ENCODE measurements around the gene LRGUK. TPM values are rescaled to one million over a fixed set of nuclear protein-coding genes. Genes with fewer than 3 reads are reported as not detected.

Gene LRGUK
- total and polyA plus RNA-seq, 2 donors: 0.16 to 0.42 TPM

GRCh38 chr7:134086998-134087735 is 40.0 kb upstream of the LRGUK start:
- Histone ChIP-seq H3K36me3 (ENCODE audit: control insufficient read depth in 2 of 2, insufficient read depth in 2 of 2, low read length in 1 of 2) (no peaks in the 10 kb centered on the region), H3K9me3 (ENCODE audit: control insufficient read depth in 2 of 2, insufficient read depth in 1 of 2, low read length in 1 of 2) (no peaks in the 10 kb centered on the region), H3K27me3 (ENCODE audit: control insufficient read depth in 2 of 2, insufficient read depth in 1 of 2, low read length in 1 of 2) (no peaks in the 10 kb centered on the region), H3K4me1 (ENCODE audit: control insufficient read depth in 2 of 2, insufficient read depth in 2 of 2, low read length in 2 of 2) (no peaks in the 10 kb centered on the region), H3K4me3 (ENCODE audit: low read length in 2 of 2) (no peak overlapping the region), H3K27ac (ENCODE audit: low read depth in 1 of 2, low read length in 1 of 2) (no peak overlapping the region)
- DNase-seq (ENCODE audit: low read depth in 6 of 9, low spot score in 9 of 9): no peak
- 97% methylated on average over 2 of the region's 2 CpGs for WGBS

- Histone ChIP-seq H3K9me3 (ENCODE audit: control insufficient read depth in 2 of 2, insufficient read depth in 1 of 2, low read length in 1 of 2) (no peaks in the 10 kb centered on the region), H3K36me3 (ENCODE audit: control insufficient read depth in 2 of 2, insufficient read depth in 2 of 2, low read length in 1 of 2) (no peaks in the 10 kb centered on the region), H3K27me3 (ENCODE audit: control insufficient read depth in 2 of 2, insufficient read depth in 1 of 2, low read length in 1 of 2) (no peaks in the 10 kb centered on the region), H3K27ac (ENCODE audit: low read depth in 1 of 2, low read length in 1 of 2) (no peak overlapping the region), H3K4me3 (ENCODE audit: low read length in 2 of 2) (no peak overlapping the region), H3K4me1 (ENCODE audit: control insufficient read depth in 2 of 2, insufficient read depth in 2 of 2, low read length in 2 of 2) (no peaks in the 10 kb centered on the region)
- DNase-seq (ENCODE audit: low read depth in 6 of 9, low spot score in 9 of 9): no peak
These were observed 38.9 kb upstream of the LRGUK start for GRCh38 chr7:134088199-134088598.

- H3K27ac ChIP-seq (ENCODE audit: low read depth in 1 of 2, low read length in 1 of 2): no peak overlapping the region
- no peaks in the 10 kb centered on the region for H3K9me3 ChIP-seq (ENCODE audit: control insufficient read depth in 2 of 2, insufficient read depth in 1 of 2, low read length in 1 of 2)
- H3K27me3 ChIP-seq (ENCODE audit: control insufficient read depth in 2 of 2, insufficient read depth in 1 of 2, low read length in 1 of 2): no peaks in the 10 kb centered on the region
- 88% methylated on average over 4 of the region's 4 CpGs for WGBS
- no peak for DNase-seq (ENCODE audit: low read depth in 6 of 9, low spot score in 9 of 9)
- H3K4me3 ChIP-seq (ENCODE audit: low read length in 2 of 2): no peak overlapping the region
- H3K4me1 ChIP-seq (ENCODE audit: control insufficient read depth in 2 of 2, insufficient read depth in 2 of 2, low read length in 2 of 2): no peaks in the 10 kb centered on the region
- no peaks in the 10 kb centered on the region for H3K36me3 ChIP-seq (ENCODE audit: control insufficient read depth in 2 of 2, insufficient read depth in 2 of 2, low read length in 1 of 2)
These were observed 37.7 kb upstream of the LRGUK start for GRCh38 chr7:134089446-134089845.

- no peak overlapping the region for H3K27ac ChIP-seq (ENCODE audit: low read depth in 1 of 2, low read length in 1 of 2)
- H3K4me3 ChIP-seq (ENCODE audit: low read length in 2 of 2): no peak overlapping the region
- no peaks in the 10 kb centered on the region for H3K4me1 ChIP-seq (ENCODE audit: control insufficient read depth in 2 of 2, insufficient read depth in 2 of 2, low read length in 2 of 2)
- H3K27me3 ChIP-seq (ENCODE audit: control insufficient read depth in 2 of 2, insufficient read depth in 1 of 2, low read length in 1 of 2): no peaks in the 10 kb centered on the region
- 91% methylated on average over 4 of the region's 4 CpGs for WGBS
- DNase-seq (ENCODE audit: low read depth in 6 of 9, low spot score in 9 of 9): no peak
- H3K36me3 ChIP-seq (ENCODE audit: control insufficient read depth in 2 of 2, insufficient read depth in 2 of 2, low read length in 1 of 2): no peaks in the 10 kb centered on the region
- H3K9me3 ChIP-seq (ENCODE audit: control insufficient read depth in 2 of 2, insufficient read depth in 1 of 2, low read length in 1 of 2): peaks cover 0 to 3% of the 10 kb centered on the region in 2 donors
These were observed 29.1 kb upstream of the LRGUK start for GRCh38 chr7:134098072-134098471.

GRCh38 chr7:134101716-134102115 is 25.4 kb upstream of the LRGUK start:
- no peak overlapping the region for H3K4me3 ChIP-seq (ENCODE audit: low read length in 2 of 2)
- no peaks in the 10 kb centered on the region for H3K27me3 ChIP-seq (ENCODE audit: control insufficient read depth in 2 of 2, insufficient read depth in 1 of 2, low read length in 1 of 2)
- H3K9me3 ChIP-seq (ENCODE audit: control insufficient read depth in 2 of 2, insufficient read depth in 1 of 2, low read length in 1 of 2): no peaks in the 10 kb centered on the region
- no peaks in the 10 kb centered on the region for H3K4me1 ChIP-seq (ENCODE audit: control insufficient read depth in 2 of 2, insufficient read depth in 2 of 2, low read length in 2 of 2)
- no peaks in the 10 kb centered on the region for H3K36me3 ChIP-seq (ENCODE audit: control insufficient read depth in 2 of 2, insufficient read depth in 2 of 2, low read length in 1 of 2)
- DNase-seq (ENCODE audit: low read depth in 6 of 9, low spot score in 9 of 9): no peak
- no peak overlapping the region for H3K27ac ChIP-seq (ENCODE audit: low read depth in 1 of 2, low read length in 1 of 2)
- no CpG with 5 or more reads among the region's 3 CpGs for WGBS

- H3K27me3 ChIP-seq (ENCODE audit: control insufficient read depth in 2 of 2, insufficient read depth in 1 of 2, low read length in 1 of 2): no peaks in the 10 kb centered on the region
- DNase-seq (ENCODE audit: low read depth in 6 of 9, low spot score in 9 of 9): no peak
- H3K4me1 ChIP-seq (ENCODE audit: control insufficient read depth in 2 of 2, insufficient read depth in 2 of 2, low read length in 2 of 2): no peaks in the 10 kb centered on the region
- H3K36me3 ChIP-seq (ENCODE audit: control insufficient read depth in 2 of 2, insufficient read depth in 2 of 2, low read length in 1 of 2): no peaks in the 10 kb centered on the region
- no CpG with 5 or more reads among the region's 4 CpGs for WGBS
- no peak overlapping the region for H3K27ac ChIP-seq (ENCODE audit: low read depth in 1 of 2, low read length in 1 of 2)
- no peaks in the 10 kb centered on the region for H3K9me3 ChIP-seq (ENCODE audit: control insufficient read depth in 2 of 2, insufficient read depth in 1 of 2, low read length in 1 of 2)
- no peak overlapping the region for H3K4me3 ChIP-seq (ENCODE audit: low read length in 2 of 2)
These were observed 23.0 kb upstream of the LRGUK start for GRCh38 chr7:134104166-134104565.

GRCh38 chr7:134105841-134106240 is 21.3 kb upstream of the LRGUK start:
- H3K4me1 ChIP-seq (ENCODE audit: control insufficient read depth in 2 of 2, insufficient read depth in 2 of 2, low read length in 2 of 2): no peaks in the 10 kb centered on the region
- no peaks in the 10 kb centered on the region for H3K9me3 ChIP-seq (ENCODE audit: control insufficient read depth in 2 of 2, insufficient read depth in 1 of 2, low read length in 1 of 2)
- no peak for DNase-seq (ENCODE audit: low read depth in 6 of 9, low spot score in 9 of 9)
- no CpG with 5 or more reads among the region's 5 CpGs for WGBS
- H3K27me3 ChIP-seq (ENCODE audit: control insufficient read depth in 2 of 2, insufficient read depth in 1 of 2, low read length in 1 of 2): no peaks in the 10 kb centered on the region
- H3K36me3 ChIP-seq (ENCODE audit: control insufficient read depth in 2 of 2, insufficient read depth in 2 of 2, low read length in 1 of 2): no peaks in the 10 kb centered on the region
- no peak overlapping the region for H3K4me3 ChIP-seq (ENCODE audit: low read length in 2 of 2)
- H3K27ac ChIP-seq (ENCODE audit: low read depth in 1 of 2, low read length in 1 of 2): no peak overlapping the region

- H3K9me3 ChIP-seq (ENCODE audit: control insufficient read depth in 2 of 2, insufficient read depth in 1 of 2, low read length in 1 of 2): no peaks in the 10 kb centered on the region
- H3K27me3 ChIP-seq (ENCODE audit: control insufficient read depth in 2 of 2, insufficient read depth in 1 of 2, low read length in 1 of 2): no peaks in the 10 kb centered on the region
- WGBS: no CpG with 5 or more reads among the region's 2 CpGs
- H3K4me1 ChIP-seq (ENCODE audit: control insufficient read depth in 2 of 2, insufficient read depth in 2 of 2, low read length in 2 of 2): no peaks in the 10 kb centered on the region
- H3K27ac ChIP-seq (ENCODE audit: low read depth in 1 of 2, low read length in 1 of 2): no peak overlapping the region
- no peak for DNase-seq (ENCODE audit: low read depth in 6 of 9, low spot score in 9 of 9)
- no peaks in the 10 kb centered on the region for H3K36me3 ChIP-seq (ENCODE audit: control insufficient read depth in 2 of 2, insufficient read depth in 2 of 2, low read length in 1 of 2)
- H3K4me3 ChIP-seq (ENCODE audit: low read length in 2 of 2): no peak overlapping the region
These were observed 18.3 kb upstream of the LRGUK start for GRCh38 chr7:134108802-134109201.

GRCh38 chr7:134113655-134114054 is 13.5 kb upstream of the LRGUK start:
- Histone ChIP-seq H3K9me3 (ENCODE audit: control insufficient read depth in 2 of 2, insufficient read depth in 1 of 2, low read length in 1 of 2) (no peaks in the 10 kb centered on the region), H3K4me1 (ENCODE audit: control insufficient read depth in 2 of 2, insufficient read depth in 2 of 2, low read length in 2 of 2) (no peaks in the 10 kb centered on the region), H3K27ac (ENCODE audit: low read depth in 1 of 2, low read length in 1 of 2) (no peak overlapping the region), H3K27me3 (ENCODE audit: control insufficient read depth in 2 of 2, insufficient read depth in 1 of 2, low read length in 1 of 2) (no peaks in the 10 kb centered on the region), H3K36me3 (ENCODE audit: control insufficient read depth in 2 of 2, insufficient read depth in 2 of 2, low read length in 1 of 2) (no peaks in the 10 kb centered on the region), H3K4me3 (ENCODE audit: low read length in 2 of 2) (no peak overlapping the region)
- no peak for DNase-seq (ENCODE audit: low read depth in 6 of 9, low spot score in 9 of 9)
